Ascending aorta (tissue), 2 donors: ENCODE measurements around the gene PLAC1. TPM values are rescaled to one million over a fixed set of nuclear protein-coding genes. Genes with fewer than 3 reads are reported as not detected.

Source experiments
- DNase-seq, 2 donors: peaks; one replicate each; pipeline ENCODE4 v3.0.0-alpha.2; 2019; ENCODE audit warnings: low spot score in 2 of 2
- H3K27ac ChIP-seq, 2 donors: fragments of 200-600 bp; sonication (generic); one replicate each; pipeline ENCODE4 v1.5.1; 2016 to 2017; ENCODE audit warnings: mild to moderate bottlenecking in 1 of 2
- H3K27me3 ChIP-seq: fragments of 200-600 bp; sonication (generic); one replicate; pipeline ENCODE4 v1.5.1; 2017
- H3K36me3 ChIP-seq, 2 donors: fragments of 200-600 bp; sonication (generic); one replicate each; pipeline ENCODE4 v1.5.1; 2016
- H3K4me1 ChIP-seq, 2 donors: fragments of 200-600 bp; sonication (generic); one replicate each; pipeline ENCODE4 v1.5.1; 2016 to 2017; ENCODE audit warnings: mild to moderate bottlenecking in 1 of 2
- H3K4me3 ChIP-seq, 2 donors: fragments of 200-600 bp; sonication (generic); one replicate each; pipeline ENCODE4 v1.5.1; 2016 to 2017; ENCODE audit warnings: mild to moderate bottlenecking in 1 of 2
- H3K9me3 ChIP-seq, 2 donors: fragments of 200-600 bp; sonication (generic); one replicate each; pipeline ENCODE4 v1.5.1; 2016
- CTCF ChIP-seq, 3 experiments: fragments of 200-600 bp in 2 of 3; fragments of 450-650 bp in 1 of 3; sonication (generic) in 2 of 3; IDR thresholded peaks; one replicate each; pipeline ENCODE4 v1.5.1; 2016 to 2019; ENCODE audit warnings: antibody characterized with exemption in 3 of 3, mild to moderate bottlenecking in 1 of 3, moderate library complexity in 1 of 3
- intact Hi-C: fragments of 100-400 bp; cut with DNase I; formaldehyde crosslinking; loops from one replicate; pipeline ENCODE4 v1.15.1; 2023
- total RNA-seq: library from RNA; depleted of rRNA; stranded (reverse); fragments of >200 nt; gene quantifications from one replicate; pipeline ENCODE4 v1.1.0, GENCODE V29; 2016

The PLAC1 gene
- total RNA-seq, 1 donor from 2014 or later: not detected

- Histone ChIP-seq H3K9me3 (no peaks in the 10 kb centered on the region), H3K27ac (no peak overlapping the region), H3K4me1 (no peaks in the 10 kb centered on the region), H3K27me3 (no peaks in the 10 kb centered on the region), H3K36me3 (no peaks in the 10 kb centered on the region), H3K4me3 (no peak overlapping the region)
- intact Hi-C loops: loop anchor here (10.0 kb wide), 1 partner anchor 226 kb away; no protein-coding TSS in a partner anchor
- TF ChIP-seq CTCF (IDR thresholded peaks at IDR 0.05): no peak
- no peak for DNase-seq
These were observed 129.3 kb downstream of the PLAC1 start for GRCh38 chrX:134528960-134529359.

- intact Hi-C loops: loop anchor here (10.0 kb wide), 1 partner anchor 228 kb away; no protein-coding TSS in a partner anchor
These were observed 131.9 kb downstream of the PLAC1 start for GRCh38 chrX:134526399-134526798.

GRCh38 chrX:134525086-134525792, 133.0 kb downstream of the PLAC1 start:
- Histone ChIP-seq H3K36me3 (no peaks in the 10 kb centered on the region), H3K4me3 (no peak overlapping the region), H3K27me3 (no peaks in the 10 kb centered on the region), H3K27ac (no peak overlapping the region), H3K9me3 (no peaks in the 10 kb centered on the region), H3K4me1 (no peaks in the 10 kb centered on the region)
- TF ChIP-seq CTCF (IDR thresholded peaks at IDR 0.05): no peak
- intact Hi-C loops: loop anchor here (10.0 kb wide), 1 partner anchor 230 kb away; no protein-coding TSS in a partner anchor
- no peak for DNase-seq

More at GRCh38 chrX:134526399-134526798, 131.9 kb downstream of the PLAC1 start:
- Histone ChIP-seq H3K36me3 (no peaks in the 10 kb centered on the region), H3K27me3 (no peaks in the 10 kb centered on the region), H3K4me3 (no peak overlapping the region), H3K27ac (no peak overlapping the region), H3K9me3 (no peaks in the 10 kb centered on the region), H3K4me1 (no peaks in the 10 kb centered on the region)
- no peak for TF ChIP-seq CTCF (IDR thresholded peaks at IDR 0.05)
- no peak for DNase-seq

GRCh38 chrX:134524181-134524580, 134.1 kb downstream of the PLAC1 start:
- H3K27ac ChIP-seq: no peak overlapping the region
- DNase-seq: no peak
- H3K4me3 ChIP-seq: no peak overlapping the region
- no peaks in the 10 kb centered on the region for H3K4me1 ChIP-seq
- no peaks in the 10 kb centered on the region for H3K27me3 ChIP-seq
- intact Hi-C loops: loop anchor here (10.0 kb wide), 1 partner anchor 231 kb away; no protein-coding TSS in a partner anchor
- no peaks in the 10 kb centered on the region for H3K36me3 ChIP-seq
- H3K9me3 ChIP-seq: no peaks in the 10 kb centered on the region
- no peak for TF ChIP-seq CTCF (IDR thresholded peaks at IDR 0.05)

- no peaks in the 10 kb centered on the region for H3K36me3 ChIP-seq
- H3K27me3 ChIP-seq: no peaks in the 10 kb centered on the region
- no peaks in the 10 kb centered on the region for H3K4me1 ChIP-seq
- intact Hi-C loops: loop anchor here (10.0 kb wide), 1 partner anchor 234 kb away; no protein-coding TSS in a partner anchor
- no peak for DNase-seq
- no peak overlapping the region for H3K27ac ChIP-seq
- H3K4me3 ChIP-seq: no peak overlapping the region
- no peaks in the 10 kb centered on the region for H3K9me3 ChIP-seq
- peak; percentile 19 to 44 (median 27) for TF ChIP-seq CTCF (IDR thresholded peaks at IDR 0.05)
These were observed 137.3 kb downstream of the PLAC1 start for GRCh38 chrX:134520860-134521390.

Other genes starting within 250 kb of the PLAC1 start
- gene HPRT1, start 198.3 kb downstream of the PLAC1 start, total RNA-seq: 20.3 TPM
- 6.8 TPM for gene PABIR2, start 138.7 kb upstream of the PLAC1 start, total RNA-seq